ENCODE data around the gene KRT15.

The KRT15 gene

GRCh38 chr17:41518789-41519449, at the start of gene KRT15:
Gene KRT15, minus strand, starts transcription at chr17:41518890. Its CDS starts 63 bp downstream, at chr17:41518827.
- Histone ChIP-seq H3K4me3 (ENCODE audit: low read depth, low read length, poor library complexity, severe bottlenecking) (no peak within 1 kb of the TSS), H3K36me3 (ENCODE audit: insufficient read depth, low read length) (no peaks in the 10 kb centered on the region), H3K9me3 (ENCODE audit: low read length) (no peaks in the 10 kb centered on the region), H3K27me3 (ENCODE audit: insufficient read depth, low read length) (0 out of 2 replicates have a peak, but pooled peaks cover 3% of the 10 kb centered on the region), H3K9ac (ENCODE audit: low read length) (no peak within 1 kb of the TSS), H3K27ac (ENCODE audit: low read depth, low read length, poor library complexity, severe bottlenecking) (no peak within 1 kb of the TSS), H3K4me2 (ENCODE audit: low read length) (no peak within 1 kb of the TSS), H3F3A (ENCODE audit: insufficient read depth, low read length) (no peaks in the 10 kb centered on the region), H4K20me1 (ENCODE audit: insufficient read depth, low read length) (no peaks in the 10 kb centered on the region), H3K4me1 (ENCODE audit: insufficient read depth, low read length, severe bottlenecking) (no peaks in the 10 kb centered on the region), H2AFZ (ENCODE audit: low read length) (no peak within 1 kb of the TSS), H3K79me2 (ENCODE audit: insufficient read depth, low read length) (no peaks in the 10 kb centered on the region), H3K9me2 (ENCODE audit: low read depth, low read length) (no peaks in the 10 kb centered on the region)
- no peak for TF ChIP-seq EZH2 (IDR thresholded peaks at IDR 0.05; ENCODE audit: borderline replicate concordance, low read length)
- TF ChIP-seq CTCF (IDR thresholded peaks at IDR 0.05; ENCODE audit: low read length): no peak

GRCh38 chr17:41567317-41567716, 48.6 kb upstream of the KRT15 start:
- Histone ChIP-seq H3F3A (ENCODE audit: insufficient read depth, low read length) (no peaks in the 10 kb centered on the region), H3K79me2 (ENCODE audit: insufficient read depth, low read length) (no peaks in the 10 kb centered on the region), H3K4me1 (ENCODE audit: insufficient read depth, low read length, severe bottlenecking) (no peaks in the 10 kb centered on the region), H3K9ac (ENCODE audit: low read length) (no peak overlapping the region), H3K9me2 (ENCODE audit: low read depth, low read length) (no peaks in the 10 kb centered on the region), H3K36me3 (ENCODE audit: insufficient read depth, low read length) (no peaks in the 10 kb centered on the region), H3K4me3 (ENCODE audit: low read depth, low read length, poor library complexity, severe bottlenecking) (no peak overlapping the region), H2AFZ (ENCODE audit: low read length) (no peak overlapping the region), H3K9me3 (ENCODE audit: low read length) (no peaks in the 10 kb centered on the region), H4K20me1 (ENCODE audit: insufficient read depth, low read length) (no peaks in the 10 kb centered on the region), H3K4me2 (ENCODE audit: low read length) (no peak overlapping the region), H3K27ac (ENCODE audit: low read depth, low read length, poor library complexity, severe bottlenecking) (no peak overlapping the region), H3K27me3 (ENCODE audit: insufficient read depth, low read length) (no peaks in the 10 kb centered on the region)
- TF ChIP-seq CTCF (IDR thresholded peaks at IDR 0.05; ENCODE audit: low read length) (no peak), EZH2 (IDR thresholded peaks at IDR 0.05; ENCODE audit: borderline replicate concordance, low read length) (no peak)

GRCh38 chr17:41565338-41565737, 46.6 kb upstream of the KRT15 start:
- H3K27ac ChIP-seq (ENCODE audit: low read depth, low read length, poor library complexity, severe bottlenecking): no peak overlapping the region
- no peak for TF ChIP-seq CTCF (IDR thresholded peaks at IDR 0.05; ENCODE audit: low read length)
- TF ChIP-seq EZH2 (IDR thresholded peaks at IDR 0.05; ENCODE audit: borderline replicate concordance, low read length): no peak

More at GRCh38 chr17:41565338-41565737, 46.6 kb upstream of the KRT15 start:
- no peaks in the 10 kb centered on the region for H3K4me1 ChIP-seq (ENCODE audit: insufficient read depth, low read length, severe bottlenecking)
- no peaks in the 10 kb centered on the region for H3K36me3 ChIP-seq (ENCODE audit: insufficient read depth, low read length)
- no peaks in the 10 kb centered on the region for H3K9me2 ChIP-seq (ENCODE audit: low read depth, low read length)
- no peaks in the 10 kb centered on the region for H3K27me3 ChIP-seq (ENCODE audit: insufficient read depth, low read length)
- H3K9ac ChIP-seq (ENCODE audit: low read length): no peak overlapping the region
- H4K20me1 ChIP-seq (ENCODE audit: insufficient read depth, low read length): no peaks in the 10 kb centered on the region
- no peak overlapping the region for H3K4me3 ChIP-seq (ENCODE audit: low read depth, low read length, poor library complexity, severe bottlenecking)
- H3F3A ChIP-seq (ENCODE audit: insufficient read depth, low read length): no peaks in the 10 kb centered on the region
- H3K9me3 ChIP-seq (ENCODE audit: low read length): no peaks in the 10 kb centered on the region
- no peak overlapping the region for H2AFZ ChIP-seq (ENCODE audit: low read length)
- H3K79me2 ChIP-seq (ENCODE audit: insufficient read depth, low read length): no peaks in the 10 kb centered on the region
- no peak overlapping the region for H3K4me2 ChIP-seq (ENCODE audit: low read length)

Data from OCI-LY1 (cell line).